ENCODE measurements around the gene ITGA7.

Gene ITGA7

DNA sequence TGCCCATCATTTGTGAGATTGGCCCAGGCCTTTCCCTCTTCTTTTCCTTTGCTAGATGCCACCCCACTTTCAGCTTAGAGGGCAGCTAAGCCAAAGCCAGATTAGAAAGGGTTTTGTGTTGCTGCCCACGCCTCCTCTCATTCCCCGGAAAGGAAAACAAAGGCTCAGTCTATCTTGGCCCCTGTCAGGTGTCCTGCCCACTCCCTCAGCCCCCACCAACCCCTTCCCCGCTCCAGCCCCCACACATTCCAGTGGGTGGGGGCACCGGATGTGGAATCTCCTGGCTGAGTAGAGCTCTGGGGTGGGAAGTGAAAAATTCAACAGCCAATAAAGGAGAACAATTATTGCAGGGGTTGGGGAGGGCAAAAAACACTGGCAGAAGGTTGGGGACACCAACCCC is 10.3 kb upstream of the ITGA7 start:
- no peak for DNase-seq

DNA sequence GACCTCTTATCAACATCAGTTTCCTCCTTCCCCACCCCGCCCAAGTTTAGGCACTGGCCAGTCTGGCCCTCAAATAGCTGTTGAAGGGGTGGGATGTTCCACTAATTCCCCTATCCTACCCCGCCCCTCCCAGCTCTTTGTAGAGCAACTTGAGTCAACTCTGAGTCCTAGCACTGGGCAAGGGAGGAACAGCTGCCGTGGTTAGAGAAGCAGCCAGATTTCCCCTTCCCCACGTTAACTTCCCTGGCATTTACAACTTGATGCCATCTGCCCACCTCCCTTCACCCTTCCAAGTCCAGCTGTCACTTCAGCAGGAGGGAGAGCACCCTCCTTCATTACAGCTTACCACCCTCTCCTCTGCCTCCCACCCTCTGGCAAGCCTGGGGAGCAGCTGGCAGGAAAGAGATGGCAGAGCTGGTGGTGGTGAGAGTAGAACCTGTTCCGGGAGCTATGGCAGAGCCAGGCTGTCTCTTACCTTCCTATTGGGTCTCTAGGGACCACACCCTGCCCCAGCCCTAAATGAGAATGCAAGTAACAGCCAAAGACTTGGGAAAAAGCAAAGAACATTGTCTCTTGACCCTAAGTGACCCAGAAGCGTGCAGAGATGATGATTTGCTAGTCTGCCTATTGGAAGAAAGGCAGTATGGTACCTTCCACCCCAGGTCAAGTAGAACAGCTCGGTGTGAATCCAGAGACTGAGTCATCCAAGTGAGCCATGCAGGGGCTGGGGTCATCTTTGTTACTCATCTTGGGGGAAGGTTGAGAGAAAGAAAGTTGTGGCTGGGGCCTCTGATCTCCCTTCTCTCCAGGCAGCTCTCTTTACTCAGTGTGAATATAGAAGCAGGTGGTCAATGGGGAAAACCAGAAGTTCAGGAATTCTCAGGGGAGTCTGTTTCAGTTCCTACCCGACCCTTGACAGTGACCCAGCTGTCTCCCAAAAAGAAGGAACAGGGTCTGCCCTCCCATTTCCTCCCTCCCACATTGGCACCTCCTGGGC is 9.6 kb upstream of the ITGA7 start:
- DNase-seq: no peak

- no peak for DNase-seq
These were observed 8.9 kb upstream of the ITGA7 start for GRCh38 chr12:55716582-55716957.

- DNase-seq: peak; percentile 99
These were observed 8.3 kb upstream of the ITGA7 start, which contains the start of gene BLOC1S1 for GRCh38 chr12:55715833-55716581. BLOC1S1 (plus strand) TSS chr12:55716046; CDS start chr12:55716052, 6 bp downstream.

DNA sequence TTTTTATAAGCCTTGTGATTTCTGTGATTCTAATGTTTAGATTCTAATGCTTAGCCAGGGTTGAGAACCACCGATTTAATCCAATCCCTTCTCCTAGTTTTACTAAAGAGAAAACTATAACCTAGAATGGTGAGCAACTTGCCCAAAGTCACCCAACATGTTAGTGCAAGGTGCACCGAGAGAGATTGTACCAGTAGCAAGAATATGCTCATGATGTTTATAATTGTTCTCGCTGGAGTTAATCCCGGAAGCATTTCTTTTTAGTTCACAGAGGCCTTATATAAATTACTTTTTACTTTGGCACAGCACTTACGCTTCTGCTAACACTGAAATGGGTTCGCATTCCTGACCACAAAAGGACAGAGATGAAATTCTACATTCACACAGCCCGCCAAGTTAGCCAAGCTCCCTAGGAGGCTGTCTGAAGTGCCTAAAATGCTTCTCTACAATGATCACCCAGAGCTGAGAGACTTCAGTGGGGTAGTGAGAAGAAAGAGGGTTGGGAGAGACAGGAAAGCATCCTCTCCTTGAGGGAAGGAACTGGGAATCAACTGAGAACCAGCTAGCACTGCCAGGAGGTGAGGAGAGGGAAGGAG is 7.6 kb upstream of the ITGA7 start:
- DNase-seq: no peak

DNA sequence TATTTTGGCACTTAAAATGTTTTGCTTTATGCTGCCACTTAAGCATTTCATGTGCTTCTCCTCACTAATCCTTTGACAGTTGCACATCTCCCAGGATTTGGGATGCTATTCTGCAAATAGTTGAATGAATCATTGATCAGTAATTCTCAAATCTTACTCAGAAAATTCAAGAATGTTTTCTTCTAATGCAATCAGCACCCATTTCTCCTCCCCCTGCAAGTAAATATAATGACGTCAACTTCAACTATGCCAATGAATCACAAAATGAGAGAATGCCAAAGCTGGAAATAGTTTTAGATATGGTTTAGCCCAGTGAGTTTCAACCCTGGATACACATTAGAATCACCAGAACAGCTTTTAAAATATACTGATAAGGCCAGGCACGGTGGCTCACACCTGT is 6.0 kb upstream of the ITGA7 start:
- DNase-seq: no peak

DNA sequence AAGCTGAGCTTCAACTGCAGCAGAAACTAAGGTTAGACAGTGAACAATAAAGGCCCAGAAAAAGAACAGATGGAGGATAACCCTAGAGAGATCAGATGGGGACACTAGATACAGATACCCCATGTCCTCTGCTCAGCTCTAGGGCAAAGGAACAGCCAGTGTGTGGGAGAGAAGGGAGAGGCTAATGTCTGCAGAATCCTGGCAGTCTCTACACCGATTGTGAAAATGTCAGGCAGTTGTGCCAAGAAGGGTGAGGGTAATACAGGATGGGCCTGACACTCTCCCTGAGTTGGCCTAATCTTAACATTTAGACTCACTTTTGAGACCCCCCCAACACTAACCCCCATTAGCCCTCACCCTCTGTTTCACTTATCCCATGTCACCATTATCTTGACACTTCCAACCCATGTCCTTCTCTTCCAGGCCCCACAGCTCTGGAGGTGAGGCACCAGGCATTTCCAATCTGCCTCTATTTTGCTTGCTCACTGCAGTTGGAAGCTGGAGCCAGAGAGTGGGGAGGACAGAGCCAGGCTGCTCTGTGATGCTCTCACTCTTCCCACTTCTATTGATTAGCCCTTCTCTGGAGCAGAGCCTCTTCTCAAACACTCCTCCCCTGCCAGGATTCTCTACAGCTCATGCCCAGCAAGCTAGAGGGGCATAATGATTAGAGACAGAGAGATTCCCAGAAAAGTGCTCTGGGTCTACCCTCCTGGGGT is 5.2 kb upstream of the ITGA7 start:
- no peak for DNase-seq

DNA sequence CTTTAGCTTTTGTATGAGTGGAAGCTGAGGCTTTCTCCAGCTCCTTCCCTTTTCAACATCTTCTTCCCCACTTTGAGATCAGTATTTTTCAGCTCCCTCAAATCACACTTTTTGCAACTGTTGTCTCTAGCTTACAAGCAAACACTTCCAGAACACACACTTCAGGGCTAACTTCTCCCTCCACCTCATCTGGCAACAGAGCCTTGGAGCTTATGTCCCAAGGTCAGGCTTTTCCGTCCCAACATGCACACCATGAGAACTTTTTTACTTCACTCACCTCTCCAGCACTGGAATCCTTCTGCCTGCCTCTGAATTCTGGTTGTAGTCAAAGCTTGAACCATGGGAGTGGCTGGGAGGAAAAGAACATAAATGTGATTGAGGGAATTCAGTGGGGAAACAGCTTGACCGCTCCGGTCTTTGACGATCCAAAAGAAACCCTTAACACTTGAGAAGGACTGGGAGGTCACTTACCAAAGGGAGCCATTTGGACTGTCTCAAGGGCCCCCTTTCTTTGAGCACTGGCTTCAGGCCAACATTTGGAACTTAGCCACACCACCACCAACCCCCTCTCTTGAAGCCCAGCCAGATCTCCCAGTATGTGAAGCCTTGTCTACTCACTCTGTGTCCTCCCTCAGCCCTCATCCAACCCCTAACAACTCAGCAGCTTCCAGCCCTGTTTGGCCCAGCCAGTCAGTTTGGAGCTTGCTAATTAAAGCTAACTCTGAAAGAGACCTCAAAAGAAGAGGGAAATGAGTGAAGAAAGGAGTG is 4.3 kb upstream of the ITGA7 start:
- DNase-seq: no peak

- no peak for DNase-seq
These were observed 1.1 kb upstream of the ITGA7 start for GRCh38 chr12:55708695-55709233.

- DNase-seq: no peak
These were observed 459 bp downstream of the ITGA7 start for GRCh38 chr12:55707219-55707671.

- DNase-seq: no peak
These were observed 1.0 kb downstream of the ITGA7 start for GRCh38 chr12:55706568-55707218.

DNA sequence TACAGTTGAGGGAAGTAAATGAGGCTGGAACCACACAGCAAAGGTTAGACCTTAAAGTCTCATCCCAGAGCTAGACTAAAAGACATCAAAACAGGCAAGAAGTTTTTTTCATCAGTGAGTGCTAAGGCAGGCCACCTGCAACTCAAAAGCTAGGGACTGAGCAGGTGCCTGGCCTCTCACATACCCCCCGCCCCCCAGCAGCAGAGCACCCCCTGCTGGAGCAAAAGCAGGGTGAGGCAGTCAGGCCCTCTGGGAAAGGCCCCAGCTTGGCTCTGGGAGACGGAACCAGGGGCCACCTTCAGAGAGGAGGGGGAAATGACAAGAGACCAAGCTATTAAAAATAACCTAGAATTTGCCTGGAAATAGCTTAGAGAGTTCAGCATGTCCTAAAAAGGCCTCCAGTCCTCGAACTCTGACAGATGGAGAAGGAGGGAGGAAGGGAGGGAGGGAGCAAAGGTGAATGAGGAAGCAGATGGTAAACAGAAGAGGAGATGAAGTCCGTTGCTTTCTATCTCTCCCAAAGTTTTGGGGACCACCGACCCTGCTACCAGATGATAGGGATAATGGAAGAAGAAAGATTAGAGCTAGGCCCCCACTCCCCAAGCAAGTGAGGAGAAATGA is 1.8 kb downstream of the ITGA7 start:
- no peak for DNase-seq

GRCh38 chr12:55704824-55705718 is 2.6 kb downstream of the ITGA7 start:
- no peak for DNase-seq

DNA sequence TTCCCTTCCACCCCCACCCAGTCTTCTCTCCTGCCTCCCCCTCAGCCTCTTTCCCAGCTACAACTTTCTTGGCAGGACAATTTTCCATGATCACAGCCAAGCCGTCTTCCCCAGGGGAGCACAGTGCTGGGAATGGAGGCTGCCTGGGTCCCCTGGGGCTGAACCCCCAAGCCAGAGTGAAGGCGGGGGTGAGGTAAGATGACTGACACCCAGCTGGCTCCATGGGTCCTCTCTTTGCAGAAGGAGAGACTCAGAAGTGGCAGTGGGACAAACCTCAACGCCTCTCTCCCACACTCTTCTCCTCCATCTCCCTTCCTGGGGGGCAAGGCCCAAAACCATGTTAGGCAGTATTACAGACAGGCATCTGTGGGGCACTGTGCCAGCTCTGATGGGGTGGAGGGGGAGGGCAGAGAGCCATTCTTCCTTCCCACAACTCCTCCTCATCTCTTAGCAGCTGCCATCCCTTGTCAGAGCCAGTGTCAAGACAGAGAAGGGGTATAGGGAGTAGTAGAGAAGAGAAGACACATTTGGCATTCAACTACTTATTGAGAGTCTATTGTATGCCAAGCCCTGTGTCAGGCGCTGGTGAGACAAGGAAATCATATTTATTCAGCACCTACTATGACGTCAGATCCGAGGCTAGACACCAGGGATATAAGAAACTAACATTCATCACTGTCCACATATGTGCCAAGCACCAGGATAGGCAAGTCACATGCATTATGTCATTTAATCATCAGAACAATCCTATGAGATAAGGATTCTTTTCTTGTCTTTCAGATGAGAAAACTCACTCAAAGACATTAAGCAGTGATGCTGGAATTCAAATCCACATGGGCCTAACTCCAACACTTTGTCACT is 3.6 kb downstream of the ITGA7 start:
- DNase-seq: no peak

- no peak for DNase-seq
These were observed 4.4 kb downstream of the ITGA7 start for GRCh38 chr12:55703288-55703687.

GRCh38 chr12:55702861-55703260 is 4.8 kb downstream of the ITGA7 start:
- DNase-seq: no peak

DNA sequence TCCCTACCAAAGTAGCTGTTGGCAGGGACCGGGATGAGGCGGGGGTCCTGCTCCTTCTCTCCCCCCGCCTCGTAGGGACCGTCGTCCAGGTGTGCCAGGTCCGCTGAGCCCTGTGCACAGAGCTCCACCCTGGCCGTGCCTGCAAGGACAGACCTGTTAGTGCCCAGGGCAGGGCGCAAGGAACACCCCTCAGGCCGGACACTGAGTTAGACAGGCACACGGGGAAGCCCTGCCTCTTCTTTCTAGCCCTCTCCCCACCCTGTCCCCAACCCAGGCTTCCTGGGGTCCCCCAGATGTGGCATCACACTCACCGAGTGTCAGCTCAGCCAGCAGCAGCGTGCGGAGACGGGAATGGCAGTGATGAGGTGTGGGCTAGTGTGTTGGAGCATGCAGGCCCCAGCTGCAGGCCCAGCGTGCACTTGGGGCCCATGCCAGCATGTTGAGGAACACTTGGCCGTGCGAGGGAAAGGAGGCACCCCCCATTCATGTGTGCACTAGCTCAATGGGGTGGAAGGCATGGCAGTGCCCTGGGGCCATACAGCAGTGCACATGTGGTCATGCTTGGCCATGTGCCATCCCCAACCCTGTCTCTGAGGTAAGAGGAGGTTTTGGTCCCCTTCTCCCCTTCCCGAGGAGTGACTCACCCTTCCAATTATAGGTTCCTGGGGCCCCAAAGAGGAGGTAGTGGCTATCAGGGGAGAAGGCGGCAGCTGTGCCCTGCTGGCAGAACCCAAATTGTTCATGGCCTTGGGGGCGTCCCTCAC is 7.3 kb downstream of the ITGA7 start:
- no peak for DNase-seq

Measured in activated CD8-positive, alpha-beta memory T cell treated with anti-CD3 and anti-CD28 coated beads, Interleukin-2, amount 50 U/mL, for 48 hours (primary cell).